Ascending aorta (tissue), 2 donors: ENCODE data around the gene CREG1. TPM values are rescaled to one million over a fixed set of nuclear protein-coding genes. Genes with fewer than 3 reads are reported as not detected.

ENCODE experiments used
- DNase-seq, 2 donors: peaks; one replicate each; pipeline ENCODE4 v3.0.0-alpha.2; 2019; ENCODE audit warnings: low spot score in 2 of 2
- H3K27ac ChIP-seq, 2 donors: fragments of 200-600 bp; sonication (generic); one replicate each; pipeline ENCODE4 v1.5.1; 2016 to 2017; ENCODE audit warnings: mild to moderate bottlenecking in 1 of 2
- H3K27me3 ChIP-seq: fragments of 200-600 bp; sonication (generic); one replicate; pipeline ENCODE4 v1.5.1; 2017
- H3K36me3 ChIP-seq, 2 donors: fragments of 200-600 bp; sonication (generic); one replicate each; pipeline ENCODE4 v1.5.1; 2016
- H3K4me1 ChIP-seq, 2 donors: fragments of 200-600 bp; sonication (generic); one replicate each; pipeline ENCODE4 v1.5.1; 2016 to 2017; ENCODE audit warnings: mild to moderate bottlenecking in 1 of 2
- H3K4me3 ChIP-seq, 2 donors: fragments of 200-600 bp; sonication (generic); one replicate each; pipeline ENCODE4 v1.5.1; 2016 to 2017; ENCODE audit warnings: mild to moderate bottlenecking in 1 of 2
- H3K9me3 ChIP-seq, 2 donors: fragments of 200-600 bp; sonication (generic); one replicate each; pipeline ENCODE4 v1.5.1; 2016
- intact Hi-C: fragments of 100-400 bp; cut with DNase I; formaldehyde crosslinking; loops from one replicate; pipeline ENCODE4 v1.15.1; 2023
- total RNA-seq: library from RNA; depleted of rRNA; stranded (reverse); fragments of >200 nt; gene quantifications from one replicate; pipeline ENCODE4 v1.1.0, GENCODE V29; 2016
- TF ChIP-seq, protein P1 (sequence below), 3 experiments: fragments of 200-600 bp in 2 of 3; fragments of 450-650 bp in 1 of 3; sonication (generic) in 2 of 3; IDR thresholded peaks; one replicate each; pipeline ENCODE4 v1.5.1; 2016 to 2019; ENCODE audit warnings: antibody characterized with exemption in 3 of 3, mild to moderate bottlenecking in 1 of 3, moderate library complexity in 1 of 3

The CREG1 gene
- total RNA-seq, 1 donor from 2014 or later, result 170 TPM

DNA sequence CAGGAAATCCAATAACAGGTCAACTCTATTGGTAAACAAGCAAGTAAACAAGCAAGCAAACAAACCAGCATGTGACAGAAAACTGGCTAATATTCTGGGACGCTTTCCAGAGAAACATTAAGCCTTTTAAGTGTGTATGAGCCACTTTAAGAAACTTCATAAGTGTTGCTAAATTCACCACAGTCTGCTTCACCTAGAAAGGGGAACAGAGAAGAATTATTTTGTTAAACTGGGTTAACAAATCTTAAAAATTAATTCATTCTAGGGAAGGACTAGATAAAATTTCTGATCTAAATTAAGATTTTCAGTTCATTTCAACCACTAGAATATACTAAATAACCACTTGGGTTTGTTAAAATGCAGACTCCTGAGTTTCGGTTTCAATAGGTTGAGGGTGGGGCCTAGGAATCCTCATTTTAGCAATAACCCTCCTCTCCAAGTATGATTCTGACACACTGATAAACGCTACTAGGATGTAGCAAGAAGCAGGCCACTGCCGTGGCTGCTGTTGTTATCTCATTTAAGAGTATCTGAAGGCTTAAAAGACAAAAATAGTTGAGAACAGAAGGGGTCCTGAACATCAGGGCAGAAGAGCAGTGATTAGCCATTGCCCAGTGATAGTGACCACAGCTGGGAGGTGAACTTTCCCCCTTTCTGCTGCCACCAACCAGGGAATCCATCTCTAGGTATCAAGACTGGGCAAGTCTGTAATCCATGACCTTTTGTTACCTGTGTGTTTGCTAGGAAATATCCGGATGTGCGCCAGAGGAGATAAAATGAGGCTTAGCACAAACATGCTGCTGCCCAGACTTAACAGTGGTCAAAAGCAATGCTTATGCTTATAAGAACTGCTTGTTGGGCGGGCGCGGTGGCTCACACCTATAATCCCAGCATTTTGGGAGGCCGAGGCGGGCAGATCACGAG lies 11.2 kb downstream of the CREG1 start:
- intact Hi-C loops, result no loop called here
- peaks cover 18 to 46% of the 10 kb centered on the region in 2 donors for H3K36me3 ChIP-seq
- DNase-seq, result no peak
- TF ChIP-seq, protein P1, sequence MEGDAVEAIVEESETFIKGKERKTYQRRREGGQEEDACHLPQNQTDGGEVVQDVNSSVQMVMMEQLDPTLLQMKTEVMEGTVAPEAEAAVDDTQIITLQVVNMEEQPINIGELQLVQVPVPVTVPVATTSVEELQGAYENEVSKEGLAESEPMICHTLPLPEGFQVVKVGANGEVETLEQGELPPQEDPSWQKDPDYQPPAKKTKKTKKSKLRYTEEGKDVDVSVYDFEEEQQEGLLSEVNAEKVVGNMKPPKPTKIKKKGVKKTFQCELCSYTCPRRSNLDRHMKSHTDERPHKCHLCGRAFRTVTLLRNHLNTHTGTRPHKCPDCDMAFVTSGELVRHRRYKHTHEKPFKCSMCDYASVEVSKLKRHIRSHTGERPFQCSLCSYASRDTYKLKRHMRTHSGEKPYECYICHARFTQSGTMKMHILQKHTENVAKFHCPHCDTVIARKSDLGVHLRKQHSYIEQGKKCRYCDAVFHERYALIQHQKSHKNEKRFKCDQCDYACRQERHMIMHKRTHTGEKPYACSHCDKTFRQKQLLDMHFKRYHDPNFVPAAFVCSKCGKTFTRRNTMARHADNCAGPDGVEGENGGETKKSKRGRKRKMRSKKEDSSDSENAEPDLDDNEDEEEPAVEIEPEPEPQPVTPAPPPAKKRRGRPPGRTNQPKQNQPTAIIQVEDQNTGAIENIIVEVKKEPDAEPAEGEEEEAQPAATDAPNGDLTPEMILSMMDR (IDR thresholded peaks at IDR 0.05), result no peak
- H3K9me3 ChIP-seq, result no peaks in the 10 kb centered on the region
- no peaks in the 10 kb centered on the region for H3K4me1 ChIP-seq
- H3K4me3 ChIP-seq, result no peak overlapping the region
- no peaks in the 10 kb centered on the region for H3K27me3 ChIP-seq
- no peak overlapping the region for H3K27ac ChIP-seq

DNA sequence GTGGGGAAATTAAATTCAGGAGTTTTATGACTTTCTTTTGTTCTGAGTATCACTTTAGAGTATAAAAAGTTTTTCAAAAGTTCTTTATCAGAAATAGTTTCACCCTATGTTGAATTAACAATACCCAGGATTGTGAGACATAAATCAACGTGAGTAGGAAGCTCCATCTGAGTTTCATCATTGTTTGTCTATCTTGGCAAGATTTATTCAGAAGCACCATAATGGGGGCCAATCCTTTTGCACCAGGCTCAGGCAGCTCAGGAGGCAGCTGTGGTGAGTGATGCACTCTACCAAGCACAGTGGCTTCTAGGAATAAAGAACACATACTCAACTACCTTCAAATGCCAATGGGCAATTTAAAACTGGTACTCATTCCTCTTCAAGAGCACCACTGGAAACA lies 12.0 kb downstream of the CREG1 start:
- no peak overlapping the region for H3K27ac ChIP-seq
- H3K27me3 ChIP-seq, result no peaks in the 10 kb centered on the region
- H3K4me1 ChIP-seq, result no peaks in the 10 kb centered on the region
- H3K4me3 ChIP-seq, result no peak overlapping the region
- no peak for DNase-seq
- TF ChIP-seq, protein P1 (IDR thresholded peaks at IDR 0.05), result no peak
- intact Hi-C loops, result no loop called here
- H3K36me3 ChIP-seq, result peaks cover 15 to 43% of the 10 kb centered on the region in 2 donors
- no peaks in the 10 kb centered on the region for H3K9me3 ChIP-seq

DNA sequence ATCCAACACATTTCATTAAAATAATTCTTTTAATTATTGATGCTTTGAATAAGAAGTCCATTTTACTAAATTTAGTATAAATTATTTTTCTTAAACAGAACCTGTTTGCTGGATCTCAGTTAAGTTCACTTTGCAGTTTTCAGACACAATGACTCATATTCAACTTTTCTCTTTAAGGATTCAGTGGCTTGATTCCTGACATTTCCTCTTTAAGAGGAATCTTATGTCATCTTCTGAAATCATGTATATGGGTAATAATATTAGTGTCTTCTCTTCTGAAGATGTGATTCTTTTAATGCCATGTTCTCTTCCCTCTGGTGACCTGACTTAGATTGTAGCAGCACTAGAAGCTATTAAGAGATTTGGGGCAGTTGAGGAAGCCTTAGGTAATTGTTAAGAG lies 12.6 kb downstream of the CREG1 start:
- Histone ChIP-seq H3K9me3 (no peaks in the 10 kb centered on the region), H3K4me1 (no peaks in the 10 kb centered on the region), H3K4me3 (no peak overlapping the region), H3K27ac (no peak overlapping the region), H3K36me3 (peaks cover 15 to 38% of the 10 kb centered on the region in 2 donors), H3K27me3 (no peaks in the 10 kb centered on the region)
- DNase-seq, result no peak
- TF ChIP-seq, protein P1 (IDR thresholded peaks at IDR 0.05), result no peak
- intact Hi-C loops, result no loop called here

DNA sequence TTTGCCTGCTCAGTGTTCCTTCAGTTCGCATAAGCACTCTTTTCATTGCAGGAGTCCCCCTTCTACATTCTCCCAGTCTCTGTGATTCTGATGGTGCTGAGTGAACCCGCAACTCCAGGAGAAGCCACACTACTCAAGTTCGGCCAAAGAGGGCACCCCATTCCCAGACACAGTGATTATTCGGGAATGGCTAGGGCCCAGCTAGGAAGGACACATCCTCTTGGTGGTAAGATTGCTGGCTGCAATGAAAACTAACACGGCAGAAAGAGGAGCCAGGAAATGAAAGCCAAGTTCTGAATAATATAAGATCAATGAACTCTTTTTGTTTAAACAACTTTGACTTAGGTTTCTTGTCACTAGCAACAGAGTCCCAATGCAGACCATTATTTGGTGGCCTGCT lies 14.9 kb downstream of the CREG1 start:
- Histone ChIP-seq H3K4me1 (no peaks in the 10 kb centered on the region), H3K27ac (no peak overlapping the region), H3K4me3 (no peak overlapping the region), H3K36me3 (peaks cover 5 to 16% of the 10 kb centered on the region in 2 donors), H3K9me3 (no peaks in the 10 kb centered on the region), H3K27me3 (no peaks in the 10 kb centered on the region)
- DNase-seq, result no peak
- TF ChIP-seq, protein P1 (IDR thresholded peaks at IDR 0.05), result no peak
- intact Hi-C loops, result loop anchor here (10.0 kb wide), 1 partner anchor 134 kb away; no protein-coding TSS in a partner anchor

DNA sequence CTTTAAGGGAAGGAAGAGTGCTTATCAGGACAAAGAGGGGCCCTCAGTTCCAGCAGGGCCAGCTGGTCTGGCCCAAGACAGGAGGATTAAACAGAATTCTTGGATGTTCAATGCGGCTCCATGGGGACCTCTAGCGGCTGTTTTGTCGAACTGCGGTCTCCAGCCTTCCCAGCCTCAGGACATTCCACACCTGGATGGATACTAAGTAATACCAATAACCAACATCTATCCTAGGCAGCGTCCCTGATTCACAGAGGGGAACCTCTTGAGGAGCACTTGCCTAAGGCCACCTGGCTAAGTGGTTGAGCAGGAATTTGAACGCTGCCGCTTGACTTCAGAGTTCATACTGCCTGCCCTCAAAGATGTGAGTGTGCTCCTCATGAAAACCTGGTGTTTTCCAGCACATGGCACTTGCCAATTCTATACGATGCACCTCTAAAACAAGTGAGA lies 19.7 kb downstream of the CREG1 start:
- H3K36me3 ChIP-seq, result no peaks in the 10 kb centered on the region
- no peak overlapping the region for H3K27ac ChIP-seq
- no peaks in the 10 kb centered on the region for H3K27me3 ChIP-seq
- intact Hi-C loops, result loop anchor here (2.0 to 10.0 kb wide), 4 partner anchors 77 to 467 kb away; no protein-coding TSS in a partner anchor
- H3K9me3 ChIP-seq, result no peaks in the 10 kb centered on the region
- H3K4me1 ChIP-seq, result no peaks in the 10 kb centered on the region
- TF ChIP-seq, protein P1 (IDR thresholded peaks at IDR 0.05), result peak; percentile 60 to 92 (median 90)
- H3K4me3 ChIP-seq, result no peak overlapping the region
- peak in 1 of 2 donors; percentile 79 for DNase-seq
